NK-92 treated with Interleukin-12 subunit alpha and Interleukin-12 subunit beta, amount 100 ng/mL, for 24 hours (cell line): ENCODE data around the gene UPF2.
"Not testable (repeated sequence)": the region's sequence is repeated elsewhere in the genome, so short reads cannot be mapped to it uniquely, and the experiment has no call there.

Experiments
- DNase-seq: peaks from one replicate; lab custom pipeline; 2025; lab: John Stamatoyannopoulos, UW

The UPF2 gene

GRCh38 chr10:12036073-12036655, 6.4 kb downstream of the UPF2 start:
- DNase-seq: no peak

GRCh38 chr10:12031404-12031803, 11.2 kb downstream of the UPF2 start:
- no peak for DNase-seq

- DNase-seq: no peak
Observed at GRCh38 chr10:12027539-12027938, 15.1 kb downstream of the UPF2 start.

- no peak for DNase-seq
Observed at GRCh38 chr10:12025591-12025990, 17.0 kb downstream of the UPF2 start.

GRCh38 chr10:12022580-12023257, 19.9 kb downstream of the UPF2 start:
- no peak for DNase-seq

- DNase-seq: no peak
Observed at GRCh38 chr10:12020574-12020973, 22.0 kb downstream of the UPF2 start.

- no peak for DNase-seq
Observed at GRCh38 chr10:12019283-12019971, 23.2 kb downstream of the UPF2 start.

GRCh38 chr10:12018438-12019282, 23.9 kb downstream of the UPF2 start:
- DNase-seq: no peak

- no peak for DNase-seq
Observed at GRCh38 chr10:12013926-12014325, 28.7 kb downstream of the UPF2 start.

GRCh38 chr10:12013391-12013790, 29.2 kb downstream of the UPF2 start:
- not testable (repeated sequence) for DNase-seq

- no peak for DNase-seq
Observed at GRCh38 chr10:12010353-12010752, 32.3 kb downstream of the UPF2 start.

GRCh38 chr10:12008842-12009241, 33.8 kb downstream of the UPF2 start:
- DNase-seq: not testable (repeated sequence)

GRCh38 chr10:12006671-12007070, 35.9 kb downstream of the UPF2 start:
- no peak for DNase-seq

GRCh38 chr10:11993834-11994468, 48.7 kb downstream of the UPF2 start:
- no peak for DNase-seq

- no peak for DNase-seq
Observed at GRCh38 chr10:11988924-11989323, 53.7 kb downstream of the UPF2 start.

GRCh38 chr10:11986593-11987216, 55.9 kb downstream of the UPF2 start:
- DNase-seq: peak; percentile 0

- no peak for DNase-seq
Observed at GRCh38 chr10:11982253-11982652, 60.4 kb downstream of the UPF2 start.

GRCh38 chr10:11975795-11976194, 66.8 kb downstream of the UPF2 start:
- no peak for DNase-seq

GRCh38 chr10:11972523-11972922, 70.1 kb downstream of the UPF2 start:
- not testable (repeated sequence) for DNase-seq

GRCh38 chr10:11962176-11962575, 80.4 kb downstream of the UPF2 start:
- no peak for DNase-seq

GRCh38 chr10:11961771-11962170, 80.8 kb downstream of the UPF2 start:
- DNase-seq: no peak
